Gastroesophageal sphincter (tissue), 4 donors: ENCODE measurements around the gene HLA-DMB. TPM values are rescaled to one million over a fixed set of nuclear protein-coding genes. Genes with fewer than 3 reads are reported as not detected.
"Not testable (repeated sequence)": the region's sequence is repeated elsewhere in the genome, so short reads cannot be mapped to it uniquely, and the experiment has no call there.

Source experiments
- ATAC-seq: fragments of 150-250 bp; one replicate; pipeline ENCODE4 v1.9.1; 2016; ENCODE audit warnings: mild to moderate bottlenecking, moderate library complexity
- H3K27ac ChIP-seq, 4 donors: fragments of 200-600 bp; sonication (generic) in 3 of 4; 1 replicate in 3 of 4; 2 replicates in 1 of 4; pipeline ENCODE4 v1.5.1; 2016 to 2019
- H3K27me3 ChIP-seq: fragments of 200-600 bp; sonication (generic); one replicate; pipeline ENCODE4 v1.5.1; 2019
- H3K36me3 ChIP-seq, 2 donors: fragments of 200-600 bp; sonication (generic); one replicate each; pipeline ENCODE4 v1.5.1; 2019; ENCODE audit warnings: control low read depth in 1 of 2
- H3K4me1 ChIP-seq, 3 donors: fragments of 200-600 bp; sonication (generic); 1 replicate in 2 of 3; 2 replicates in 1 of 3; pipeline ENCODE4 v1.5.1; 2016 to 2019; ENCODE audit warnings: control low read depth in 2 of 3
- H3K4me3 ChIP-seq, 2 donors: fragments of 200-600 bp; sonication (generic); one replicate each; pipeline ENCODE4 v1.5.1; 2019; ENCODE audit warnings: mild to moderate bottlenecking in 1 of 2, moderate library complexity in 1 of 2
- H3K9me3 ChIP-seq, 3 donors: fragments of 200-600 bp; sonication (generic); one replicate each; pipeline ENCODE4 v1.5.1; 2017 to 2019; ENCODE audit warnings: control low read depth in 2 of 3
- CTCF ChIP-seq, 4 experiments: fragments of 200-600 bp in 2 of 4; fragments of 450-650 bp in 2 of 4; sonication (generic) in 1 of 4; IDR thresholded peaks; one replicate each; pipeline ENCODE4 v1.5.1; 2017 to 2019; ENCODE audit warnings: antibody characterized with exemption in 4 of 4, mild to moderate bottlenecking in 2 of 4, moderate library complexity in 2 of 4
- EP300 ChIP-seq: sonication (generic); formaldehyde crosslinking; IDR thresholded peaks from one replicate; pipeline ENCODE4 v1.6.1; 2017; ENCODE audit warnings: antibody characterized with exemption, mild to moderate bottlenecking
- POLR2A ChIP-seq, 2 donors: fragments of 450-650 bp; IDR thresholded peaks; one replicate each; pipeline ENCODE4 v1.6.1; 2017; ENCODE audit warnings: antibody characterized with exemption in 2 of 2, mild to moderate bottlenecking in 2 of 2, moderate library complexity in 1 of 2
- POLR2AphosphoS5 ChIP-seq: sonication (generic); formaldehyde crosslinking; IDR thresholded peaks from one replicate; pipeline ENCODE4 v1.6.1; 2017; ENCODE audit warnings: antibody characterized with exemption
- WGBS, 2 donors: methylation state at CpG; one replicate each; pipeline ENCODE4 v1.1.5; 2018; ENCODE audit warnings: low coverage in 1 of 2; 5-methylcytosine and 5-hydroxymethylcytosine counted together
- total RNA-seq, 4 donors: library from RNA; depleted of rRNA; stranded (reverse); fragments of >200 nt; gene quantifications; one replicate each; pipeline ENCODE4 v1.1.0, GENCODE V29; 2016

The HLA-DMB gene
- total RNA-seq, 4 donors from 2014 or later = 7.3 to 26.0 (median 11.6) TPM

GRCh38 chr6:32945108-32945760 is 4.4 kb upstream of the HLA-DMB start:
- Histone ChIP-seq H3K27me3 (peaks cover 4% of the 10 kb centered on the region), H3K9me3 (peaks cover 0 to 8% (median 0%) of the 10 kb centered on the region in 3 donors), H3K36me3 (no peaks in the 10 kb centered on the region), H3K27ac (peak overlapping the region in 1 of 4 donors; percentile 42), H3K4me1 (peaks cover 0 to 7% (median 0%) of the 10 kb centered on the region in 3 donors), H3K4me3 (no peak overlapping the region)
- ATAC-seq = peak; percentile 16
- TF ChIP-seq EP300 = no peak
- no peak for TF ChIP-seq POLR2AphosphoS5
- TF ChIP-seq CTCF (IDR thresholded peaks at IDR 0.05) = no peak
- no peak for TF ChIP-seq POLR2A (IDR thresholded peaks at IDR 0.05)
- 79 to 80% methylated on average over 8 to 9 of the region's 9 CpGs for WGBS, 2 donors

- Histone ChIP-seq H3K4me3 (no peak overlapping the region), H3K27me3 (peaks cover 4% of the 10 kb centered on the region), H3K9me3 (peaks cover 0 to 8% (median 0%) of the 10 kb centered on the region in 3 donors), H3K4me1 (peaks cover 0 to 7% (median 0%) of the 10 kb centered on the region in 3 donors), H3K27ac (peak overlapping the region in 2 of 4 donors; percentile 12 to 28), H3K36me3 (no peaks in the 10 kb centered on the region)
- ATAC-seq = no peak
- TF ChIP-seq EP300 (no peak), POLR2AphosphoS5 (no peak), POLR2A (IDR thresholded peaks at IDR 0.05) (no peak), CTCF (IDR thresholded peaks at IDR 0.05) (no peak)
- whole genome bisulfite sequencing, 2 donors = 68 to 90% methylated on average over 4 of the region's 4 CpGs
These were observed 3.2 kb upstream of the HLA-DMB start for GRCh38 chr6:32943864-32944649.

GRCh38 chr6:32942555-32943123 is 1.8 kb upstream of the HLA-DMB start:
- not testable (repeated sequence) for H3K4me3 ChIP-seq, H3K4me1 ChIP-seq, H3K36me3 ChIP-seq, ATAC-seq, H3K27ac ChIP-seq, H3K27me3 ChIP-seq, H3K9me3 ChIP-seq
- 73 to 83% methylated on average over 8 to 9 of the region's 9 CpGs for WGBS, 2 donors

GRCh38 chr6:32941214-32941768 is 463 bp upstream of the HLA-DMB start:
- peaks cover 4% of the 10 kb centered on the region for H3K27me3 ChIP-seq
- no peak overlapping the region for H3K4me3 ChIP-seq
- WGBS, 2 donors = 82 to 89% methylated on average over 3 to 7 of the region's 7 CpGs
- H3K36me3 ChIP-seq = no peaks in the 10 kb centered on the region
- H3K9me3 ChIP-seq = peaks cover 0 to 7% (median 0%) of the 10 kb centered on the region in 3 donors
- peak overlapping the region in 3 of 4 donors; percentile 40 to 75 (median 59) for H3K27ac ChIP-seq
- no peak for TF ChIP-seq POLR2AphosphoS5
- TF ChIP-seq CTCF (IDR thresholded peaks at IDR 0.05) = no peak
- no peak for ATAC-seq
- peaks cover 0 to 7% (median 0%) of the 10 kb centered on the region in 3 donors for H3K4me1 ChIP-seq

GRCh38 chr6:32938494-32938893 is 2.3 kb downstream of the HLA-DMB start:
- Histone ChIP-seq H3K4me3 (no peak overlapping the region), H3K4me1 (peaks cover 0 to 7% (median 0%) of the 10 kb centered on the region in 3 donors), H3K27ac (no peak overlapping the region), H3K27me3 (no peaks in the 10 kb centered on the region), H3K9me3 (no peaks in the 10 kb centered on the region), H3K36me3 (no peaks in the 10 kb centered on the region)
- no peak for ATAC-seq
- TF ChIP-seq POLR2AphosphoS5 = no peak
- TF ChIP-seq POLR2A (IDR thresholded peaks at IDR 0.05) = no peak
- no peak for TF ChIP-seq CTCF (IDR thresholded peaks at IDR 0.05)
- no peak for TF ChIP-seq EP300
- 87 to 90% methylated on average over 2 to 7 of the region's 7 CpGs for WGBS, 2 donors
